Measurements from ENCODE around the gene TFAP2B.

Gene TFAP2B

DNA sequence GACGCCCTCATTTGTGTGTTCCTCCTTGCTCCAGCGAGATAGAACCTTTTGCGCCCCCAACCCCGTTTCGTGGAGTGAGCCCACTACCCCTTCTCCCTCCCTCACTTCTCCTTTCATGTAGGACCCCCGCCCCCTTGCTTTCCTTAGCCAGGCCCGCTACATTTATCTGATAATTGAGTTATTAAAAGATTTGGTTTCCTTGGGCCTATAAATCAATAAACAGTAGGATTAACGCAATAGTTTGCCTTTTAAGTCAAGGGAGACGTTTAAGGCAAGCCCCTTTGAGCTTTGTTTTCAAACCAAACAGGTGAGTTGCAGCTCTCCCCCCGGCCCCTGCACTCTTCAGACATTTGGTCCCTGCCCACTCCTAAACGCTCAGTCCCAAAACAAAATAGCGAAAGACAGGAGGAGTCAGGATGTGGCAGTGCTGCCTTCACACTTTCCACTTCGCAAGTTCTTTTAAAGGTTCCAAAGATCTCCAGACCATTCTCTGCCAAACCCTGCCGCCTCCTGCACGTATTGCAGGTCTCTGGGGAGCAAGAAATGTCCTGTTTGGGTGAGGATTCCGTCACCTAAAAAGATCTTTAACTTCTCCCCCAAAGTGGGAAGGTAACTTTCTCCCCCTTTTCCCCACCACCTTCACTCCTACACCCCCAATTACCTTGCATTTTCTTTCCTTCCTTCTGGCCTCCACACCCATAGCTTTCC, 27.6 kb downstream of the TFAP2B start:
- no peak for DNase-seq
- intact Hi-C loops (cut with DNase I), result no loop called here

DNA sequence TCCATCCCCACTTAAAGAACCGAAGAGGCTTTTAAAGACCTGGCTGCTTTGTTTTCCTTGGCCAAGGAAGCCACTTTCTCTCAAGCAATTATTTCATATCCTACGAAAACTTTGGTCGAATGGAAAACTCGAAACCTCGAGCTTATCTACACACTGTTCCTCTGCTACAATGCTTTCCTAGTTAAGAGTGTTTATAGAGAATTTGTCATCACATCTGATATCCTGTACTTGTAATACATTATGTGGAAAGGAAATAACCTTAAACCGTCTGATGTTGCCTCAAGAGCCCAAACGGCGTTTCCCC, 28.1 kb downstream of the TFAP2B start:
- intact Hi-C loops (cut with DNase I), result no loop called here
- DNase-seq, result no peak

DNA sequence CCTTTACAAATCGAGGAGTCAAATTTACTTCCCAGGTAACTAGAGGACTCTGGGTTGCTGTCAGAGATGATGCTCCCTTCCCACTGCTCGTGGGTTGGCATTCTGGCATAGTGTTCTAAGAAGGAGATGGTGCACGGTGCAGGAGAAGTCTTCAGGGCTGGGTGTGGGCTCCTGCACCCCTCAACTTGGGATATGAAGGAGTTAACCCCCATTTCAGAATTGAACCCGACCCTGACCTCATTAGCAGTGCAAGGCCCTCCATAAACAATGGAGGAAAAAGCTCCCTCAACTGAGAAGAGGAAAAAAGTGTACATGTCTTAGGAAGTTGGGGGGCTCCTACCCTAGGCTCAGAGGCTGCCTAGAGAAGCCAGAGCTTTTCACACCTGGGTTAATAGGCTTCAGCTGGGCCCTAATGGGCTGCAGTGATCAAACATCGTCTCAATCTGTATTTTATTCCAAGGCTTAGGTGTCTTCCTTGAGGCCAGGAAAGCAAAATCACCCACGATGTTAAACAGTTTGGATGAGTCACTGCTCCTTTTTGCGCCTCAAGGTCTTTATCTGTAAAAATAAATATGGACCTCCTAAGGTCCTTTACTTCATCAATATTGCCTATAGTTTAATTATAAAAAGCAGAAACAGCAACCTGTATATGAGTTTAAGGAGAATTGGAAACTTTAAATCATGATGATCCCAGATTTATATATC, 29.4 kb downstream of the TFAP2B start:
- no peak for DNase-seq
- intact Hi-C loops (cut with DNase I), result no loop called here

DNA sequence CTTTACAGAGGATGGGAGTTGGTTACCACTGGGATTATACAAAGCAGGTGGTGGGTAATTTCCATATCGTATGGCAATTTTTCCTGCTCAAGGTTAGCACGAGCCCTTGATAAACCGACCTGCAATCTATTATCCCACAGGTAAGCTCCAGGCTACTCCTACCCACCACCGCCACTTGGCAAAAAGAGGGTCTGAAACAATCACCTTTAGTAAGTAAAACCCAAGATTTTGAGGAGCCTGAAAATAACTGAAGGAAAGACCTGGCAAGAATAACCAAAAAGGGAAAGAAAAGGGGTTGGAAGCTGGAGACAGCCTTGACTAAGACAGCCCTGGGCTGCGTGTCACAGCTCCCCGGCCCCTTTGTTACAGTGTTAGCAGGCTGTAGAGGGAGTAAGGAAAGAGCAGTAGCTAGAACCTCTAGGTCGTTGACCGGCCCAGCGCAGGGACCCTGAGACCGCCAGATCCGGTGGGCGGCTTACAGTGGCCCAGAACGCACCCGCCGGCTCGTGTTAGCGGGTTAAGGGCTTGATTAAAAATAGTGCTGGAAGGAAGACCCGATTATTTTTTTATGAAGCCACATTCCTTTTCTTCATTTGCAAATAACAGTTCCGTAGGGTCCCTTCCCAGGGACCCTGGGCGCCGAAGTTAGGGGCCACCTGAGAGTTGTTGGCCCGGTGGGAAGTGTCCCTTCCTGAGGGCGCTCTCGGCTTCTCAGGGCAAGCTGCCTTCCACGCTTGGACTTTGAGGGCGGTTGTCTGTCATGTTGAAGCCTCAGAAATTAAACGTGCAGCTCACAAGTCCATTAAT, 30.5 kb downstream of the TFAP2B start:
- intact Hi-C loops (cut with DNase I), result no loop called here
- DNase-seq, result no peak

DNA sequence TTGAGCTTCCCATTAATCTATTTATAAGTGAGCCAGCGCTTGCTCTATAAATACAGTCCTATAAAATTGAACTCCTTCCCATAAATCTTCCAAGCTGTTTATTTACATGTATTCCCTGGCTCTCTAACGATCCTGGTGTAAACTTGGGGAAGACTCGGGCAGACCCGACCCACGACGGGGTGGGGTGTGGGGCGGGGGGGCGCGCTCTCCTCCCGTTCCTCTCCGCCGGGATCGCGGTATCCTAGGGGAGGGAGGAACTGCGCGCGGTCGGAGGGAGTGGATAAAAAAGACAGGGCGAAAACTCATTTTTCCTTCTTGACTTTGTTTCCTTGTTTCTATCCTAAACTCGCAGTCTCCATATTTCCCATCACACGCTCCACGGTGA, 31.1 kb downstream of the TFAP2B start:
- intact Hi-C loops (cut with DNase I), result no loop called here
- no peak for DNase-seq

DNA sequence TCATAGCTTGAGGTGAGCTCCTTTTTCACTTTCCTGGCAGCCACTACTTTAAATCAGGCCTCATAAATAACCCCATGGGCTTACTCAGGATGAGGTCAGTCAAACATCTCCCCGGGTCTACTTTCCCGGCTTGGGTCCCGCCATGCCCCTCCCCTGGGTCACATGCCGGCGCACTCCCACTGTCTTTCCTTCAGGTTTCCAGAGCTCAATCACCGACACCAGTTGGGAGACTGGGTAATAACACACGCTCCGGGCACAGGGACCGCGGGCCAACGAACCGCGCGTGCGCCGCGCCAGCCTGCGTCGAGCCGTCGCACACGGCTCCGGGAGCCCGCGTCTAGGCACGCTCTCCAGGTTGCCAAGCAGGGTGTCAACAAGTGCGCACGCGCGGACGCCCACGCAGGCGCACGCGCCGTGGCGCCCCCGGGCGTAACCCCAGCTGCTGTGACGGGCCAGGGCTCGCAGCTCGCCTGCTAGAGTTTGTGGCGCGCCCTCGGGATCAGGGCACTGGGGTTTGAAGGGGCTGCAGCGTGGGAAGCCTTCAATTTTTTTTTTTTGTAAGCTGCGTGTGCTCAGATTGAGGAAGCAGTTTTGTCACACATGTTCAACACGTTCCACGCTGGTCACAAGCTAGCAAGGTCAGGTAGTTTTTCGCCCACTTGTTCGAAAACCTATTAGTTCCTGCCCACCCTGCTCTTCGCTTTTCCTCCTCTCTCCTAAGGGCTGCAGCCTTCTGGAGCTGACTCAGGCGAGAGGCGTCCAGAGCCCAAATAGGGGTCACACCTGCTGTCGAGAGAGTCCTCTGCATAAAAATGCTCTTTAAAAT, 31.8 kb downstream of the TFAP2B start:
- peak in 1 of 10 donors; percentile 67 for DNase-seq
- intact Hi-C loops (cut with DNase I), result no loop called here

DNA sequence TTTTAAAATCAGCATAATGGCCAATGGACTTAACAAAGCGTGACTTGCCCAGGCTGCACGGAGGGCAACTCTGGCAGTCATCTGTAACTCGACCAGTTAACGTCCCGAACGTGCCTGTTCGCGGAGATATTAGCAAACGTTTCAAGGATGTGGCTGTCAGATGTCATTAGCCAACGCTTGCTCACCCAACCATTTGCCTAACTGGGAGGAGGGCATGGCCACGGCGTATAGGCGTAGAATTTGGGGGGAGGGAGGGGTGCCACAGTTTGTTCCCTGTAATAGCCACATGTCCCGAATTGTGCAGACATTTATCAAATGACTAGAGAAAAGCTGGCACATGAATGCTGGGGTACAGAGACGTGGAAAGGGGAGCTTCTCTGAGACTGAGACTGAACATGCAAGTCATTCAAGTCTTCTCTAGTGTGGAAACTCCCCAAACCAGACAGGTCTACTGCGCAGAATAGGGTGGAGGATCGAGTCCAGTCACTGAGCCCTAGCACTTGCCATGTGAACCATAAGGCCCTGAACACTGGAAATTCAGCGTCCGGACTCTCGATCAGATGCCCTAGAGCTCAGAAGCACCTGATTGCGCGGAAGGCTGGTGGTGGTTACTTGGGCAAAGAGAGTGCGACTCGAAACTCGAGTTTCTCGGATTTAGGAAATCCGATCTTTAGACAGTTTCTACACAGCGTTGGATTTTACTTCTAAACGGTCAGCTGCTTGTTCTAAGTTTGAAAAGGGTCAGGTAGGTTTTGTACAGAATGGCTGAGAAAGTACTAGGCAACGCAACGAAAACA, 32.6 kb downstream of the TFAP2B start:
- intact Hi-C loops (cut with DNase I), result no loop called here
- DNase-seq, result no peak

DNA sequence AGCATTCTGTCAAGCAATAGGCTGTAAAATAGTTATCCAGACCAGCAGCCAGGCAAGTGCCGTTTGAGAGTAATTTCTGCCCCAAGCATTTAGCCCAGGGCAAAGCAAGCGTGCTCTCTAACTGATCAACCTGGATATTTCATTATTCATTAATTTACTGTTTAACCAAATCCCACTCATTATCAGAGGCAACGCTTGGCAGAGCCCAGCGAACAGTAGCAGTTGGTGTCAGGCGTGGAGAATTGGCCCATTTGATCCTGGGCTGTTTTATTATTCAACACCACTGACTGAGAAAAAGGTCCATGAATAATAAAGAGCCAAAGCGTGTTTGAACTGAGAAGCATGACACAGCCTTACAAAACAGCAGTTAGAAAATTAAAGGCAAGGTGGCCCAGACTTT, 35.3 kb downstream of the TFAP2B start:
- no peak for DNase-seq
- intact Hi-C loops (cut with DNase I), result no loop called here

DNA sequence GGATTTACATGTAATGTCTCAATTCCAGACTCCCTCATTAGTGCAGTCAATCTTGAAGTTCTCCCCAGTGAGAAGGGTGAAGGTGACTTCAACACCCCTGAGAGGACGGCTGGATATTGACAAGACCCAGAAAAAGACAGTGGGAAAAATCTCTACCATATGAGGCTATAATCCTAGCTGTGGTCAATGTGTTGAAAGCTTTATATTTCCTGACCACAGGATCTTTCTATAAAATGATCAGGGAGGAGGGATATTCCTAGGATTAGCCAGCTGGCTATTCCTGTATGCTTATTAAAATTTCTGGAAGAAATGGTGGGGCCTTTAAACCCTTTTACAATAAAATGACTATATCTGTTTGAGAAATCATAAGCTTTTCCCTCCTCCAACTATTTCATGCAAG, 43.0 kb downstream of the TFAP2B start:
- intact Hi-C loops (cut with DNase I), result no loop called here

DNA sequence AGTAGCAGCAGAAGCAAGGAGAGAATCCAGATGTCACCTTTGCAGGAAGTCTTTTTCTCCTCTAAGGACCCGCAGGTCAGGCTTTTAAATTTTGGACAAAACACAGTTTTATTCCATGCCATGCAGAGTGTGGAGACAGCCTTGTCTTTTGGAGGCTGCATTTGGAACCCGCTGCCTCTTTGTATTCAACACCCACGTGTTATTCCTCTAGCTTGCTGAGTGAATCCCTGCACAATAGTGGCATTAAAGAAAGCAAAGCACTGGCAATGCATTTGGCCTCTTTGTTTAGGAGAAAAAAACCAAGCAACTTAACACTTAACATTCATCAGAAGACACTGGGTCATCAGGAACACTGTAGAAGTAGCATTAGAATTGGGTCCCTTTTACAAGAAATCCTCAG, 43.5 kb downstream of the TFAP2B start:
- DNase-seq, result no peak
- intact Hi-C loops (cut with DNase I), result no loop called here

More for the DNA sequence above, 43.0 kb downstream of the TFAP2B start:
- DNase-seq, result no peak

DNA sequence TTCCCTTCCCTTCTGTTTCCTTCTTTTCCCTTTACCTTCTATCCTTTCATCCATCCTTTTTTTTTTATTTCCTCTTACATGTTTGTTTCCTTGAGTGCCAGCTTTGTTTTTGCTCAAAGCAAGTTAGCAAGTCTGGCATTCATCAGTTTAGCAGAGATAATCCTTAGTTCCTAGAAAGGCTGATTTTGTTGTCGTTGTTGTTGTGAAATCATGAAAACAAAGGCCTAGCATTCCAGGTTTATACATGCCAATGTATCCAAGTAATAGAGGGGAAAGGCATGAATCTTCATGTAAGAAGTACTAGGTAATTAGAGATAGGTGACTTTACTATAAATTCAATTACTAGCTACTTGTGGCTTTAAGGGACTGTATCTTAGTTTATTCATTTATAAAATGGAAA, 45.9 kb downstream of the TFAP2B start:
- no peak for DNase-seq

DNA sequence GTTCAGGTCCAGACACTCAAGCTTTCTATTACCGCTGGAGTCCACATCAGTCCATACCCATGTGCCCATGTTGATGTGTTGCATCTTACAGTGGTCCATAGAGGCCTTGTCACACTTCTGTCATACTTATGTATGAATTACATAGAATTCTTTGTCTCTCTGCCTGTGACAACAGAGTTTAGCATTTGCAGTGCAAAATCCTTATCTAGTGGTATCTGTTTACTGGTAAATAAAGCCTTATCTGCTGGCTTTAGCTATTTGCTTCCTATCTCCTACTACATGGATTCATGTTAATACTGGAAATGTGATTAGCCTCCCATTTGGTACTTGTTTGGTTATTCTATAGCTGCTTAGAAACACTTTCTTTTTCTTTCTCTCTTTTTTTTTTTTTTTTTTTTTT, 49.8 kb downstream of the TFAP2B start:
- intact Hi-C loops (cut with DNase I), result no loop called here
- DNase-seq, result no peak

More for the DNA sequence above, 45.9 kb downstream of the TFAP2B start:
- intact Hi-C loops (cut with DNase I), result no loop called here

DNA sequence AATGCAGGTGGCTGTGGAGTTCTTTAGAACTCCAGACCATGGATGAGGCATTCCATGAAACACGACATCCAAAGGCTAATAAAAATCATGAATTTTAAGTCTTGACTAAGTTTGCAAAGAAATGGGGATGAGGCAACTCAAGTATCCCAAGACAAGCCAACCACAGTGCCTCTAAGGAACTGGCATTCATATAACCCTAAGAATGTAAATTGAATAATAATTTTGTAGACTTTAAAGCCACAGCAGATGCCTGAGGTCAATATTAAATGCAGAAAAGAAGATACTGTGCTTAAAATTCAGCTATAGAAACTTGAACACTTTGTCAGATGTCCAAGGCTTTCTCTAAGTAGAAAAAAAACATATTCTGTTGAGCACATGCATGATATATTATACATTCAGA, 54.5 kb downstream of the TFAP2B start:
- intact Hi-C loops (cut with DNase I), result no loop called here
- no peak for DNase-seq

DNA sequence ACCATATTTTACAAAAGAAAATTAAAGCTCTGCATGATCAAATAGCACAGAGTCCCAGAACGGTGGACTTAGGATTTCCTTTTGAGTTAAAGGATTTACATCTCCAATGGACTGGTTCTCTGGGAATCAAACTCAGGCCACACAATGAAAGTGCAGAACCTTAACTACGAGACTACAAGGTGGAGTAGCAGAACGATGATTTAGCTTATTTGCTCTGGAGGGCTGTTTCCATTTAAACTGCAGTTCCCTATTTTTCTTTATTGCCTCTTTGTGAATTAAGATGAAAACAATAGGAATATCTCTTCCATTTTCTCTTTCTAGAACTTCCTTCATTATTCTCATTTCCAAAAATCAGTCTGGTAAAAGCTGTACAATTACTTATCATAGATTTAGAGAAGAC, 65.7 kb downstream of the TFAP2B start:
- intact Hi-C loops (cut with DNase I), result no loop called here
- no peak for DNase-seq

DNA sequence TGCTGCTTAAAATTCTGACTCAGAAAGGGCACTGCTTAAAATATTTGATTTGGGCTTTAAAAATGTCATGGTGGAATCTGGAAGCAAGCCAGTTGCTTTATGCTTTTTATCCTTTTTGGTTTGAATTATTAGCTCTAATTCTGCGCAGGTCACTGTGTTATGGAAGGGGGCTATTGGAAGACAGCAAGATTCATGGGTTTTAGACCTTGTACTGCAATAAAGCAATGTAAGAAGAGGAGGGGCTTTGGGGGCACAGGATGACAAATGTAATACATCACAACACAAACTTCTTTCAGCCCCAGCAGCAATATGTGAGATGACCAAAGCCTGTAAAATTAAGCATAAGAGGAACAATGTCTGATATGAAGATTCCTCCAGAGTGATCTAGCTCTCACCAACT, 68.4 kb downstream of the TFAP2B start:
- intact Hi-C loops (cut with DNase I), result no loop called here
- no peak for DNase-seq

DNA sequence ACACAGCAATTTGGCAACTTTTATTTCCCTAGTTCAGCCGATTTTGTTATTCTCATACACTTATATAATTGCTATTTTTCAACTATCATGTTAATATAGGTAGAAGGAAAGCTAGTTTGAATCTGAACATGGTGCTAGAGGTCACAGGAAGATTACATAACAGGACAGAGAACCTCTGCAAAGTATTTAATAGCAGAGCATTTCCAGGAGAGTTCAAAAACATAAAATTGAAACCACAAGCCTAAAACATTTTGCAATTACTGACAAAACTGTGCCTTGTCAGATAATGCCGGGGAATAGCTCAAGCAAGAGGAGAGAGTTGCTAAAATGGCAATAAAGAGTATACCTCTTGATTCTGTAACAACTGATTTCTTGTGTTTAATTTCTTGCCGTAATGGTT, 70.8 kb downstream of the TFAP2B start:
- no peak for DNase-seq
- intact Hi-C loops (cut with DNase I), result no loop called here

DNA sequence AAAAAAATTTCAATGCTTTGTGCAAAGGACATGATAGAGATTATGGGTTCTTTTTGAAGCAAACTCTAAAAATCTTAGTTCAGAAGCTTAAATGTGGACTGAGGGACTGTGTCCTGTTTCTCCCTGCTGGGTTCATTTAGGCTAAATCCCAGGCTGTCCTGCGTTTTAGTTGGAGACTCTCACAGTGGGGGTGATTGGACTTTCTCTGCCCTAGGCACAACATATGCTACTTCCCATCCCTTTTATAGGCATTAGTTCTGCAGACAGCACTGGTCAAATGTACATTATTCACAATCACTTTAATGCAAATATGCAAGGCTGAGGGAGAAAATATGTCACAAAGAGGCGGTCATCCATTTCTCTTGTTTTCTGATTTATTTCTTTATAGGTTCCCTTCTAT, 71.3 kb downstream of the TFAP2B start:
- DNase-seq, result no peak
- intact Hi-C loops (cut with DNase I), result no loop called here

DNA sequence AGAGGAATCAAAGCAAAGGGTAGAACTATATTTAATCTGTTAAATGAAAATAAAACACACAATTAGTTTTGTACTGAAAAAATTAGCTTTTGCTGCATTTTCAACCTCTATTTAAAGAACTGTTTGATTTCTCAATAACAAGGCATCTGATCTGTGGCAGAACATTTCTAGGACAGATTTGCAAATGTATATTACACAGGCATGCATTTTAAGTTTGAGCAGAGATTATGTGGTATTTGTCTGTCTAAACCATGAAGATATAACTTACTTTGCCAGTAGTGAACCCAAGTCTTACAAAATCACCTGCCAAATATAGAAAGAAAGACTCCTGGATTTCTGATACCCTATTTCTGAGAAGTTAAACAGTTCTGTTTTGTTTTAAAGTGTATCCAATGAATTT, 71.9 kb downstream of the TFAP2B start:
- no peak for DNase-seq
- intact Hi-C loops (cut with DNase I), result no loop called here

DNA sequence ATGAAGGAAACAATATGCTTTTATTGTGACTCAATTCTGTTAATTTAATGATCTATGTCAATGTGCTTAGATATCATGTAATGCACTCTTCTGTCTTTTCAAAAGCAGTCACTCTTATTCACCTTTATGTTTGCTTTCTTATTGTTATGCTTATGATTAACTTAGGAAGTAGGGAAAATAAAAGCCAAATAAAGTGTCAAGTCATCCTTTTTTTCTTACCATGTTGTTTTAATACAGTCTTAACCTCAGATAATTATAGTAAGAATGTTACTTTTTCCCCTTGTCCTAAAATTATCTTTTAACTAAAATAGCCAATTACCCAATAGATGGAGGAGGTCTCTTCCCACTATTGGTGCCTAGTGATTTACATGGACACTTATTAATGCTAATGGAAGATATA, 72.6 kb downstream of the TFAP2B start:
- intact Hi-C loops (cut with DNase I), result no loop called here
- DNase-seq, result no peak

Data from posterior cingulate gyrus (tissue), 11 donors.